Measurements from ENCODE around the gene CALHM5. TPM values are rescaled to one million over a fixed set of nuclear protein-coding genes. Genes with fewer than 3 reads are reported as not detected.

Gene CALHM5
- total and polyA plus RNA-seq, 2 of the 4 experiments (the other 2 are of a cell fraction) = 3.3 to 10.8 TPM

- Histone ChIP-seq H3K4ac (ENCODE audit: low read depth, low read length) (peak overlapping the region; percentile 5; the same call in 1 of the 2 replicates), H2AK9ac (replicated peaks; ENCODE audit: low read depth, low read length, poor library complexity) (peak overlapping the region; percentile 25), H2AFZ (replicated peaks; ENCODE audit: low read length, poor library complexity) (peak overlapping the region; percentile 86), H3K18ac (ENCODE audit: low read depth, low read length) (peak overlapping the region; percentile 2; the same call in 1 of the 2 replicates), H3K4me2 (ENCODE audit: low read depth, low read length) (peak overlapping the region; percentile 60), H3K9me3 (ENCODE audit: control insufficient read depth, insufficient read depth, low read length) (0 out of 2 replicates have a peak, but pooled peaks cover 1% of the 10 kb centered on the region), H3K27ac (ENCODE audit: insufficient read depth, low read length) (no peak overlapping the region), H2AK5ac (ENCODE audit: low read depth, low read length) (no peak overlapping the region), H3K56ac (ENCODE audit: extremely low read depth, insufficient read depth, low read length) (no peak overlapping the region), H4K20me1 (ENCODE audit: insufficient read depth, low read length) (no peaks in the 10 kb centered on the region), H3K9me1 (ENCODE audit: insufficient read depth, low read length) (no peaks in the 10 kb centered on the region), H3K14ac (replicated peaks; ENCODE audit: low read depth, low read length) (peak overlapping the region; percentile 44; the same call in 1 of the 2 replicates), H2BK5ac (ENCODE audit: low read depth, low read length, poor library complexity, severe bottlenecking) (no peak overlapping the region), H2BK20ac (ENCODE audit: low read depth, low read length) (no peak overlapping the region), H2BK120ac (ENCODE audit: low read depth, low read length) (peak overlapping the region; percentile 43; the same call in 1 of the 2 replicates), H3K9ac (ENCODE audit: low read depth, low read length) (no peak overlapping the region), H4K8ac (ENCODE audit: low read depth in 2 of 2, low read length in 2 of 2) (peak overlapping the region; percentile 54 to 63; a peak in 2 of 4 replicates), H4K91ac (ENCODE audit: insufficient read depth, low read depth, low read length) (no peak overlapping the region), H3K23ac (ENCODE audit: low read depth, low read length) (0 out of 2 replicates have a peak overlapping the region, but pooled peaks have one; percentile 42), H3K4me3 (ENCODE audit: insufficient read depth, low read depth, low read length) (peak overlapping the region; percentile 38), H2BK15ac (ENCODE audit: low read depth, low read length) (no peak overlapping the region), H3K4me1 (ENCODE audit: control insufficient read depth, insufficient read depth, low read length) (no peaks in the 10 kb centered on the region; the same call in 1 of the 2 replicates), H3K27me3 (ENCODE audit: control insufficient read depth, insufficient read depth, low read length) (peaks cover 9% of the 10 kb centered on the region), H4K5ac (ENCODE audit: low read depth, low read length) (no peak overlapping the region), H3K36me3 (ENCODE audit: control insufficient read depth, insufficient read depth, low read length) (no peaks in the 10 kb centered on the region), H3K79me1 (ENCODE audit: low read depth in 1 of 2, low read length in 2 of 2) (no peaks in the 10 kb centered on the region)
- ChIA-PET CTCF (no interaction called here), POLR2A (ENCODE audit: unreplicated experiment) (no interaction called here)
- intact Hi-C loops (cut with micrococcal nuclease) = no loop called here
- DNase-seq = peak; percentile 47
- 9% methylated on average over 28 of the region's 84 CpGs; no CpG with 5 or more reads in 1 of the 2 experiments for WGBS, 2 experiments (ENCODE audit: extremely low coverage in 2 of 2, insufficient read length in 1 of 2)
- in situ Hi-C loops (cut with MboI; ENCODE audit: low sequenced_read_pairs) = no loop called here
- TF ChIP-seq BHLHE40 (IDR thresholded peaks at IDR 0.05; ENCODE audit: low read depth, low read length) = no peak
- TF ChIP-seq RFX5 (IDR thresholded peaks at IDR 0.05; ENCODE audit: low read depth, low read length) = no peak
- dilution Hi-C loops (cut with HindIII; ENCODE audit: low sequenced_read_pairs, unreplicated experiment) = no loop called here
- no TSS peak for BruUV-seq (replicated peaks)
- ATAC-seq (ENCODE audit: low read depth) = peak; percentile 83
Measured at GRCh38 chr6:116461932-116462885, 49.2 kb upstream of the CALHM5 start.
